Calu3 (cell line): Measurements from ENCODE around the gene DCUN1D2. TPM values are rescaled to one million over a fixed set of nuclear protein-coding genes. Genes with fewer than 3 reads are reported as not detected.

Experiments
- BruUV-seq: library from RNA; stranded (reverse); fragments of 400-500 nt; replicated peaks from 2 replicates; lab custom pipeline; 2021; lab: Mats Ljungman, UMichigan
- CTCF ChIA-PET: fragments of 300-600 bp; sonication (Branson Sonifier 250); formaldehyde crosslinking; loops from one replicate; lab custom pipeline; 2022; ENCODE audit warnings: antibody characterized with exemption; lab: Charles Lee
- DNase-seq: peaks from one replicate; pipeline ENCODE4 v3.0.0; 2022
- H3K27ac Mint-ChIP-seq: one replicate; pipeline ENCODE4 v1.8.0; 2022; ENCODE audit warnings: mixed read lengths; ENCODE audit not compliant: unreplicated experiment
- H3K27me3 Mint-ChIP-seq: one replicate; pipeline ENCODE4 v1.8.0; 2022; ENCODE audit warnings: mixed read lengths; ENCODE audit not compliant: unreplicated experiment
- H3K36me3 Mint-ChIP-seq: one replicate; pipeline ENCODE4 v1.8.0; 2022; ENCODE audit warnings: mild to moderate bottlenecking, moderate library complexity, mixed read lengths; ENCODE audit not compliant: insufficient read depth, unreplicated experiment
- H3K4me1 Mint-ChIP-seq: one replicate; pipeline ENCODE4 v1.8.0; 2022; ENCODE audit warnings: mild to moderate bottlenecking, low read depth, mixed read lengths; ENCODE audit not compliant: unreplicated experiment
- H3K4me3 Mint-ChIP-seq: one replicate; pipeline ENCODE4 v1.8.0; 2022; ENCODE audit warnings: mild to moderate bottlenecking, low read depth, moderate library complexity, mixed read lengths; ENCODE audit not compliant: unreplicated experiment
- H3K9me3 Mint-ChIP-seq: one replicate; pipeline ENCODE4 v1.8.0; 2022; ENCODE audit warnings: low read depth, mixed read lengths; ENCODE audit not compliant: unreplicated experiment
- intact Hi-C: fragments of 100-400 bp; cut with micrococcal nuclease; formaldehyde crosslinking; loops from one replicate; pipeline ENCODE4 v1.10.0; 2022; ENCODE audit not compliant: unreplicated experiment
- total RNA-seq: library from RNA; stranded (reverse); gene quantifications from 2 replicates; pipeline ENCODE4 v1.2.3, GENCODE V29; 2022
- TF ChIP-seq, protein P1 (sequence below): fragments of 200-600 bp; IDR thresholded peaks from one replicate; pipeline ENCODE4 v1.8.0; 2022; ENCODE audit warnings: antibody characterized with exemption; ENCODE audit not compliant: unreplicated experiment

Gene DCUN1D2
- total RNA-seq, 1 experiment from 2014 or later: 9.3 TPM

- TF ChIP-seq, protein P1, sequence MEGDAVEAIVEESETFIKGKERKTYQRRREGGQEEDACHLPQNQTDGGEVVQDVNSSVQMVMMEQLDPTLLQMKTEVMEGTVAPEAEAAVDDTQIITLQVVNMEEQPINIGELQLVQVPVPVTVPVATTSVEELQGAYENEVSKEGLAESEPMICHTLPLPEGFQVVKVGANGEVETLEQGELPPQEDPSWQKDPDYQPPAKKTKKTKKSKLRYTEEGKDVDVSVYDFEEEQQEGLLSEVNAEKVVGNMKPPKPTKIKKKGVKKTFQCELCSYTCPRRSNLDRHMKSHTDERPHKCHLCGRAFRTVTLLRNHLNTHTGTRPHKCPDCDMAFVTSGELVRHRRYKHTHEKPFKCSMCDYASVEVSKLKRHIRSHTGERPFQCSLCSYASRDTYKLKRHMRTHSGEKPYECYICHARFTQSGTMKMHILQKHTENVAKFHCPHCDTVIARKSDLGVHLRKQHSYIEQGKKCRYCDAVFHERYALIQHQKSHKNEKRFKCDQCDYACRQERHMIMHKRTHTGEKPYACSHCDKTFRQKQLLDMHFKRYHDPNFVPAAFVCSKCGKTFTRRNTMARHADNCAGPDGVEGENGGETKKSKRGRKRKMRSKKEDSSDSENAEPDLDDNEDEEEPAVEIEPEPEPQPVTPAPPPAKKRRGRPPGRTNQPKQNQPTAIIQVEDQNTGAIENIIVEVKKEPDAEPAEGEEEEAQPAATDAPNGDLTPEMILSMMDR: no peak
- no TSS peak for BruUV-seq
- intact Hi-C loops: no loop called here
- CTCF ChIA-PET: no interaction called here
- H3K4me3 Mint-ChIP-seq: no peak overlapping the region
- H3K4me1 Mint-ChIP-seq: no peaks in the 10 kb centered on the region
- H3K36me3 Mint-ChIP-seq: peaks cover 6% of the 10 kb centered on the region
- no peaks in the 10 kb centered on the region for H3K27me3 Mint-ChIP-seq
- no peak for DNase-seq
- H3K27ac Mint-ChIP-seq: no peak overlapping the region
- H3K9me3 Mint-ChIP-seq: peaks cover 2% of the 10 kb centered on the region
Observed at GRCh38 chr13:113520571-113520970, 30.1 kb upstream of the DCUN1D2 start.

DNA sequence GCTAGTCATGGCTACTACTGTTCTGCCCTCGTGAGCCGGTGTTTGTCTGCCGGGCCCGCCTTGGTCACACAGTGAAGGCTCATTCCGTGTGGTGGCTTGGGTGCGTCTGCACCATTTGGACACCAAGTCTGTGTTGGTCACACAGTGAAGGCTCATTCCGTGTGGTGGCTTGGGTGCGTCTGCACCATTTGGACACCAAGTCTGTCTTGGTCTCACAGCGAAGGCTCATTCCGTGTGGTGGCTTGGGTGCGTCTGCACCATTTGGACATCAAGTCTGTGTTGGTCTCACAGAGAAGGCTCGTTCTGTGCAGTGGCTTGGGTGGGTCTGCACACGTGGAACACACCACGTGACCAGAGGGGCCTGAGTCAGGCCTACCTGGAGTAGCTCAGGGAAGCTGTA lies 29.0 kb upstream of the DCUN1D2 start:
- TF ChIP-seq, protein P1: no peak
- Mint-ChIP-seq H3K27ac (no peak overlapping the region), H3K36me3 (peaks cover 6% of the 10 kb centered on the region), H3K4me1 (no peaks in the 10 kb centered on the region), H3K4me3 (no peak overlapping the region), H3K27me3 (no peaks in the 10 kb centered on the region), H3K9me3 (peaks cover 2% of the 10 kb centered on the region)
- no TSS peak for BruUV-seq
- CTCF ChIA-PET: no interaction called here
- intact Hi-C loops: no loop called here
- no peak for DNase-seq

DNA sequence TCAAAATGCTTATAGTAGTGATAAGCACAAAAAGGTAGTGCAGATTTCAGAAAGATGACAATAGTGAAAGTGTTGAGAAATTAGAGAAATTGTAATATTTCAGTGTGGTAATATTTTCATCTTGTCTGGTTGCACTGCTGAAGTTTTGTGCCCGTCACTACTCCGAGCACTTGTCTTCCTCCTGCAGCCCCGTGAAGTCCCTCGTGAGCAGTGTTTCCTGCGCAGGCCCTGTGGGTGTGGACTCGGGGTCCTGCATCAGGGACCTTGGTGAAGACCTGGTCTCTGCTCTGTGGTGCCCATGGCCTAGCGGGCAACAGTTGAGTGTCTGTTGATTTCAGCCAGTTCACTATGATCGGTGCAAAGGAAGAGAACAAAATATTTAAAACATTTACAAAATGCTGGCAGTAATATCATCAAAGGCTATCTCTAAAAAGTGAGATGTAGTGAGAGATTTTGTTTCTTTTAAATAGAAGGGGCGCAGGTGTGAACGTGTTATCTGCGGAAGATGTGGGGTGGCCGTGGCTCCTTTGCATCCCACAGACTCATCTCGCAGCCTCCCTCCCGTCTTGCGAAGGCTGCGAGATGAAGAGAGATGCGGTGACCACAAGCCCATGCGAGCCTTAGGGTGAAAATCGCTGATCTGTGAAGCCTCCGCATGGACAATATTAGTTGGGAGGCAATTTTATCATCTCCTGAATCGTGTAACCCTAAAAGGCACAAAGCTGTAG lies 27.7 kb upstream of the DCUN1D2 start:
- TF ChIP-seq, protein P1: no peak
- H3K27ac Mint-ChIP-seq: no peak overlapping the region
- no peak overlapping the region for H3K4me3 Mint-ChIP-seq
- H3K4me1 Mint-ChIP-seq: no peaks in the 10 kb centered on the region
- CTCF ChIA-PET: no interaction called here
- DNase-seq: no peak
- BruUV-seq: no TSS peak
- intact Hi-C loops: no loop called here
- peaks cover 2% of the 10 kb centered on the region for H3K9me3 Mint-ChIP-seq
- H3K36me3 Mint-ChIP-seq: peaks cover 6% of the 10 kb centered on the region
- no peaks in the 10 kb centered on the region for H3K27me3 Mint-ChIP-seq

DNA sequence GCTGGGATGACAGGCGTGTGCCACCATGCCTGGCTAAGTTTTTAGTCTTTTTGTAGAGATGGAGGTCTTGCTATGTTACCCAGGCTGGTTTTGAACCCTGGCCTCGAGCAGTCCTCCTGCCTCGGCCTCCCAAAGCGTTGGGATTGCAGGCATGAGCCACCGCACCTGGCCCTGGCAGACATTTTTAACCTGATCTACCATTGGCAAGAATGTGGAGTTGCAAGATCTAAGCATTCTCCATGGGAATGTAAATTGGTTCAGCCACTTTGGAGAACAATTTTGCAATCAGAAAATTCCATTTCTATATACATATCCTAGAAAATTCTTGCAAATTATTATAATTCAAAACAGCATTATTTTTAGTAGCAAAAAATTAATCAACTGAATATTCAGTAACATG lies 24.3 kb upstream of the DCUN1D2 start:
- no peaks in the 10 kb centered on the region for H3K9me3 Mint-ChIP-seq
- H3K36me3 Mint-ChIP-seq: no peaks in the 10 kb centered on the region
- no TSS peak for BruUV-seq
- intact Hi-C loops: no loop called here
- no peak for DNase-seq
- no peak overlapping the region for H3K27ac Mint-ChIP-seq
- H3K27me3 Mint-ChIP-seq: no peaks in the 10 kb centered on the region
- no peak overlapping the region for H3K4me3 Mint-ChIP-seq
- CTCF ChIA-PET: no interaction called here
- TF ChIP-seq, protein P1: no peak
- H3K4me1 Mint-ChIP-seq: no peaks in the 10 kb centered on the region
